ENCODE data around the gene SOX5.

The SOX5 gene

GRCh38 chr12:23674064-23674463 lies 275.4 kb downstream of the SOX5 start:
- no peak for DNase-seq (ENCODE audit: low read depth in 2 of 2)
- TF ChIP-seq, protein P1, sequence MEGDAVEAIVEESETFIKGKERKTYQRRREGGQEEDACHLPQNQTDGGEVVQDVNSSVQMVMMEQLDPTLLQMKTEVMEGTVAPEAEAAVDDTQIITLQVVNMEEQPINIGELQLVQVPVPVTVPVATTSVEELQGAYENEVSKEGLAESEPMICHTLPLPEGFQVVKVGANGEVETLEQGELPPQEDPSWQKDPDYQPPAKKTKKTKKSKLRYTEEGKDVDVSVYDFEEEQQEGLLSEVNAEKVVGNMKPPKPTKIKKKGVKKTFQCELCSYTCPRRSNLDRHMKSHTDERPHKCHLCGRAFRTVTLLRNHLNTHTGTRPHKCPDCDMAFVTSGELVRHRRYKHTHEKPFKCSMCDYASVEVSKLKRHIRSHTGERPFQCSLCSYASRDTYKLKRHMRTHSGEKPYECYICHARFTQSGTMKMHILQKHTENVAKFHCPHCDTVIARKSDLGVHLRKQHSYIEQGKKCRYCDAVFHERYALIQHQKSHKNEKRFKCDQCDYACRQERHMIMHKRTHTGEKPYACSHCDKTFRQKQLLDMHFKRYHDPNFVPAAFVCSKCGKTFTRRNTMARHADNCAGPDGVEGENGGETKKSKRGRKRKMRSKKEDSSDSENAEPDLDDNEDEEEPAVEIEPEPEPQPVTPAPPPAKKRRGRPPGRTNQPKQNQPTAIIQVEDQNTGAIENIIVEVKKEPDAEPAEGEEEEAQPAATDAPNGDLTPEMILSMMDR (IDR thresholded peaks at IDR 0.05; ENCODE audit: low read depth, low read length) = no peak
- H3K4me3 ChIP-seq (replicated peaks in 1 of 2; ENCODE audit: low read depth in 2 of 2, low read length in 2 of 2) = no peak overlapping the region

GRCh38 chr12:23671881-23672280 lies 277.6 kb downstream of the SOX5 start:
- H3K4me3 ChIP-seq (replicated peaks in 1 of 2; ENCODE audit: low read depth in 2 of 2, low read length in 2 of 2) = no peak overlapping the region
- TF ChIP-seq, protein P1 (IDR thresholded peaks at IDR 0.05; ENCODE audit: low read depth, low read length) = no peak
- no peak for DNase-seq (ENCODE audit: low read depth in 2 of 2)

- DNase-seq (ENCODE audit: low read depth in 2 of 2) = no peak
- H3K4me3 ChIP-seq (replicated peaks in 1 of 2; ENCODE audit: low read depth in 2 of 2, low read length in 2 of 2) = no peak overlapping the region
- TF ChIP-seq, protein P1 (IDR thresholded peaks at IDR 0.05; ENCODE audit: low read depth, low read length) = no peak
Measured at GRCh38 chr12:23670684-23671083, 278.8 kb downstream of the SOX5 start.

DNA sequence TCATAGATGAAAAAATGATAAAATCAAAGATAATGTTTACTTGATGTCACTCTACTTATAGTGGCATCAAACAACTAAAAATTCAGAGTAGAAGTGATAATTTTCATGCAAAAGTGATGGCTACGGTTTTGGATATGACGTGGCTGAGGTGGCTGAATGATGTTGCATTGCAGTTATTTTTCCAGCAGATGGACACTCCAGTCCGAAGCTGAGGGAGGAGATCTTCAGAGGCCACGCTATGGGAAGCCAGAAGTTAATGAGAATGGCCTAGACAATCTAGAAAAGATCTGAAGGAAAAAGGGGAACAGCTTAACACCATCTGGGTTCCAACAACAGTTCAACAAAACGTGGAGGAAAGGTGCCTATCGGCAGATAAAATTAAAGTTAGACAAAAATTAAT lies 279.8 kb downstream of the SOX5 start:
- TF ChIP-seq, protein P1 (IDR thresholded peaks at IDR 0.05; ENCODE audit: low read depth, low read length) = no peak
- no peak for DNase-seq (ENCODE audit: low read depth in 2 of 2)

DNA sequence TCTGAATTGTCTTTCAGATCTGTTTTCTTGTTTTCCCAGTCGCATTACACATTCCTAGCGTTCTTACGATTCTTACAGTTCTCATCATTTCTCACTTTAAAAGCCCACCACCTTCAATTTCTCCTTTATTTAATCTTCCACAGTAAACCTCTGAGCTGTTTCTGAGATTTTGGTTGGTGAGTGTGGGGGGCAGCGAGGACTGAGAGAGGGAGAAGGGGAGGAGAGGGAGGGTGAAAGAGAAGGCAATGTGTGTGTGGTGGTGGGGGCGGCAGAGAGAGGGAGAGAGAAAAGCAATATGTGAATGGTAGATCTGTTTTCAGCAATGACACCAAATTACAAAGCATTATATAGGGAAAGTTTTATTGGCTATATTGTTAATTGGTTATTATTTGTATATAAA lies 282.6 kb downstream of the SOX5 start:
- no peak for DNase-seq (ENCODE audit: low read depth in 2 of 2)
- TF ChIP-seq, protein P1 (IDR thresholded peaks at IDR 0.05; ENCODE audit: low read depth, low read length) = no peak
- no peak overlapping the region for H3K4me3 ChIP-seq (replicated peaks in 1 of 2; ENCODE audit: low read depth in 2 of 2, low read length in 2 of 2)

More for the DNA sequence above, 279.8 kb downstream of the SOX5 start:
- H3K4me3 ChIP-seq (replicated peaks in 1 of 2; ENCODE audit: low read depth in 2 of 2, low read length in 2 of 2) = no peak overlapping the region

- no peak overlapping the region for H3K4me3 ChIP-seq (replicated peaks in 1 of 2; ENCODE audit: low read depth in 2 of 2, low read length in 2 of 2)
- TF ChIP-seq, protein P1 (IDR thresholded peaks at IDR 0.05; ENCODE audit: low read depth, low read length) = no peak
- DNase-seq (ENCODE audit: low read depth in 2 of 2) = no peak
Measured at GRCh38 chr12:23662966-23663365, 286.5 kb downstream of the SOX5 start.

- H3K4me3 ChIP-seq (replicated peaks in 1 of 2; ENCODE audit: low read depth in 2 of 2, low read length in 2 of 2) = no peak overlapping the region
- no peak for DNase-seq (ENCODE audit: low read depth in 2 of 2)
- TF ChIP-seq, protein P1 (IDR thresholded peaks at IDR 0.05; ENCODE audit: low read depth, low read length) = no peak
Measured at GRCh38 chr12:23659131-23659530, 290.3 kb downstream of the SOX5 start.
